ENCODE measurements around the gene GPR39. TPM values are rescaled to one million over a fixed set of nuclear protein-coding genes. Genes with fewer than 3 reads are reported as not detected.

Gene GPR39
- total RNA-seq, 4 donors from 2014 or later: 0.52 to 53.2 (median 6.8) TPM; not detected in 1

DNA sequence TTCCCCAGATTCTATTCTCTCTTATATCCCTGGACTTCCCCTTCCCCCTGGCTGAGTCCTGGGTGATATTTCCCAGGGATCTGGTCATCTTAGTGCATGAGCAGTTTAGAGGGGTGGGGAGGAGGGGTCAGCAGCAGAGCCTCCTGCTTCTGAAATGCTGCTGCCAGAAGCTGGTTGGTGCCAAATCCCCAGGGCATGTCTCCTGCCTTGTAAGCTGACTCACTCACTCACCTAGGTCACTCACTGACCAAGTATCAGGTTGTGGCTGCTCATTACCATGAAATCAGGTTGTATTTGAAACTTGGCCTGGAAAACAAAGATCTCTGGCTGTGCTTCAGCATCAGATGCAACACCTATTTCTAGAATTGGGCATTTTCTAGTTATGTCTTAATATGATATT, 14.3 kb downstream of the GPR39 start:
- DNase-seq: no peak
- H3K27ac ChIP-seq: no peak overlapping the region
- no peaks in the 10 kb centered on the region for H3K36me3 ChIP-seq
- H3K27me3 ChIP-seq: no peaks in the 10 kb centered on the region
- intact Hi-C loops (cut with DNase I; ENCODE audit: low total_unique reads): no loop called here
- no peaks in the 10 kb centered on the region for H3K9me3 ChIP-seq
- H3K4me3 ChIP-seq: no peak overlapping the region
- TF ChIP-seq, protein P1, sequence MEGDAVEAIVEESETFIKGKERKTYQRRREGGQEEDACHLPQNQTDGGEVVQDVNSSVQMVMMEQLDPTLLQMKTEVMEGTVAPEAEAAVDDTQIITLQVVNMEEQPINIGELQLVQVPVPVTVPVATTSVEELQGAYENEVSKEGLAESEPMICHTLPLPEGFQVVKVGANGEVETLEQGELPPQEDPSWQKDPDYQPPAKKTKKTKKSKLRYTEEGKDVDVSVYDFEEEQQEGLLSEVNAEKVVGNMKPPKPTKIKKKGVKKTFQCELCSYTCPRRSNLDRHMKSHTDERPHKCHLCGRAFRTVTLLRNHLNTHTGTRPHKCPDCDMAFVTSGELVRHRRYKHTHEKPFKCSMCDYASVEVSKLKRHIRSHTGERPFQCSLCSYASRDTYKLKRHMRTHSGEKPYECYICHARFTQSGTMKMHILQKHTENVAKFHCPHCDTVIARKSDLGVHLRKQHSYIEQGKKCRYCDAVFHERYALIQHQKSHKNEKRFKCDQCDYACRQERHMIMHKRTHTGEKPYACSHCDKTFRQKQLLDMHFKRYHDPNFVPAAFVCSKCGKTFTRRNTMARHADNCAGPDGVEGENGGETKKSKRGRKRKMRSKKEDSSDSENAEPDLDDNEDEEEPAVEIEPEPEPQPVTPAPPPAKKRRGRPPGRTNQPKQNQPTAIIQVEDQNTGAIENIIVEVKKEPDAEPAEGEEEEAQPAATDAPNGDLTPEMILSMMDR (IDR thresholded peaks at IDR 0.05): no peak
- TF ChIP-seq POLR2A (IDR thresholded peaks at IDR 0.05): no peak
- no peaks in the 10 kb centered on the region for H3K4me1 ChIP-seq

DNA sequence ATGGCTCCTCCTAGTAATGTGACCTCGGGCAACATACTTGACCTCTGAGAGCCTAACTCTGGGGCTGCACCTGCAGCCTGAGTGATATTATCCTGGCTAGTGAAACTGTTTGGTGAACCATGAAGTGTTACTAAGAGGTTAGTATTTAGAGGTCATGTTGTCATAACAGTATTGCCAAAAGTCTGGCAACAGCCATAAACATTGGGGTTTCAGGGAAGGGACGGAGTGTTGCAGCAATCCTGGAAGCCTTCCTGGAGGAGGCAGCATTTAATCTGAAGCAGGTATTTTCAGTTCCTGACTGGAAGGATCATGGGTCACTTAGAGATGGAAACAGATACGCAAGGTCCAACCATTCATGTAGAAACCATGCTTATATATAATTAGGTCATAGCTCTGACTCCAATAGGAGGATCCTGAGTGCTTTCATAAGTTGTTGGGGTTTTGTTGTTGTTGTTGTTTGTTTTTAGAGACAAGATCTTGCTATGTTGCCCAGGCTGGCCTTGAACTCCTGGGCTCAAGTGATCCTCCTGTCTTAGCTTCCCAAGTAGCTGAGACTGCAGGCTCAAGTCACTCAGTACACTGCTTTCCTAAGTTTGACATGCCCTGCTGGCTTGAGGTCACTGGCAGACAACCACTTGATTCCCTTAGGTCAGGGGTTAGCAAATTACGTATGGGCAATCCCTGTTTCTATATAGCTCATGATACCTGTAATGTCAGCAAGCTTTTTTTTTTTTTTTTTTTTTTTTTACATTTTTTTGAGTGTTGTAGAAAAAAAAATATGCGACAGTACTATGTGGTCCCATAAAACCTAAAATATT, 21.5 kb downstream of the GPR39 start:
- Histone ChIP-seq H3K9me3 (no peaks in the 10 kb centered on the region), H3K27me3 (no peaks in the 10 kb centered on the region), H3K27ac (no peak overlapping the region), H3K4me1 (no peaks in the 10 kb centered on the region), H3K4me3 (no peak overlapping the region), H3K36me3 (no peaks in the 10 kb centered on the region)
- no peak for DNase-seq
- intact Hi-C loops (cut with DNase I; ENCODE audit: low total_unique reads): no loop called here
- TF ChIP-seq POLR2A (IDR thresholded peaks at IDR 0.05): no peak
- TF ChIP-seq, protein P1 (IDR thresholded peaks at IDR 0.05): no peak

DNA sequence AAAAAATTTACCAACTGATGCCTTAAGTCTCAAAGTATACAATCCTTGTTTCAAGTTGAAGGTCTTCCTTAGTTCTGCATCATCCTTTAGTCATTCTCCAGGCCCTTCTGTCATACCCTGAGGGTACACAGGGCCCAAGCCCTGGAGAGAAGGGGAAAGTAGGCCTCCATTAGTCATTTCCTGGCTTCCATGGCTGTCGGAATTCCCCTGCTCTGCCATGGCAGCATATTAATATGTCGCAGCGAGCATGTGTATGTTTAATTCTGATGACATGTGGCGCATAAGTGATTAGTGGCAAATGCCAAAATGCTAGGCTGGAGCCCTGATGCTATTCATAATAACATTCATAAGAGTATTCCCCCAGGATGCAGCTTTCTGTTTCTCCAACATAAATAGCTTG, 22.1 kb downstream of the GPR39 start:
- no peaks in the 10 kb centered on the region for H3K4me1 ChIP-seq
- DNase-seq: no peak
- no peaks in the 10 kb centered on the region for H3K36me3 ChIP-seq
- H3K4me3 ChIP-seq: no peak overlapping the region
- no peaks in the 10 kb centered on the region for H3K9me3 ChIP-seq
- intact Hi-C loops (cut with DNase I; ENCODE audit: low total_unique reads): no loop called here
- no peak for TF ChIP-seq POLR2A (IDR thresholded peaks at IDR 0.05)
- TF ChIP-seq, protein P1 (IDR thresholded peaks at IDR 0.05): no peak
- H3K27me3 ChIP-seq: no peaks in the 10 kb centered on the region
- no peak overlapping the region for H3K27ac ChIP-seq

GRCh38 chr2:132439703-132440398, 23.2 kb downstream of the GPR39 start:
- no peak for TF ChIP-seq POLR2A (IDR thresholded peaks at IDR 0.05)
- TF ChIP-seq, protein P1 (IDR thresholded peaks at IDR 0.05): no peak
- H3K4me3 ChIP-seq: no peak overlapping the region
- H3K4me1 ChIP-seq: no peaks in the 10 kb centered on the region
- no peak for DNase-seq
- no peaks in the 10 kb centered on the region for H3K27me3 ChIP-seq
- intact Hi-C loops (cut with DNase I; ENCODE audit: low total_unique reads): no loop called here
- H3K36me3 ChIP-seq: no peaks in the 10 kb centered on the region
- H3K9me3 ChIP-seq: no peaks in the 10 kb centered on the region
- no peak overlapping the region for H3K27ac ChIP-seq

- intact Hi-C loops (cut with DNase I; ENCODE audit: low total_unique reads): no loop called here
- Histone ChIP-seq H3K27me3 (no peaks in the 10 kb centered on the region), H3K9me3 (no peaks in the 10 kb centered on the region), H3K4me1 (no peaks in the 10 kb centered on the region), H3K36me3 (no peaks in the 10 kb centered on the region), H3K27ac (no peak overlapping the region), H3K4me3 (no peak overlapping the region)
- no peak for TF ChIP-seq POLR2A (IDR thresholded peaks at IDR 0.05)
- TF ChIP-seq, protein P1 (IDR thresholded peaks at IDR 0.05): no peak
- no peak for DNase-seq
Measured at GRCh38 chr2:132441051-132441450, 24.4 kb downstream of the GPR39 start.

Data from uterus (tissue), 4 donors.